Suprapubic skin (tissue), 4 donors: ENCODE results near the gene BIVM. TPM values are rescaled to one million over a fixed set of nuclear protein-coding genes. Genes with fewer than 3 reads are reported as not detected.

ENCODE experiments used
- DNase-seq, 2 donors: peaks; one replicate each; pipeline ENCODE4 v3.0.0-alpha.2; 2019; ENCODE audit warnings: low spot score in 2 of 2
- H3K27ac ChIP-seq: fragments of 200-600 bp; sonication (generic); one replicate; pipeline ENCODE4 v1.5.1; 2019
- H3K27me3 ChIP-seq: fragments of 200-600 bp; sonication (generic); one replicate; pipeline ENCODE4 v1.5.1; 2019
- H3K36me3 ChIP-seq: fragments of 200-600 bp; sonication (generic); one replicate; pipeline ENCODE4 v1.5.1; 2019
- H3K4me1 ChIP-seq: fragments of 200-600 bp; sonication (generic); one replicate; pipeline ENCODE4 v1.5.1; 2019
- H3K4me3 ChIP-seq: fragments of 200-600 bp; sonication (generic); one replicate; pipeline ENCODE4 v1.5.1; 2019; ENCODE audit warnings: mild to moderate bottlenecking
- H3K9me3 ChIP-seq: fragments of 200-600 bp; sonication (generic); one replicate; pipeline ENCODE4 v1.5.1; 2019
- EP300 ChIP-seq: sonication (generic); formaldehyde crosslinking; IDR thresholded peaks from one replicate; pipeline ENCODE4 v1.6.1; 2017; ENCODE audit warnings: antibody characterized with exemption
- POLR2A ChIP-seq, 2 donors: fragments of 450-650 bp; IDR thresholded peaks; one replicate each; pipeline ENCODE4 v1.6.1; 2017; ENCODE audit warnings: antibody characterized with exemption in 2 of 2, mild to moderate bottlenecking in 2 of 2, moderate library complexity in 2 of 2
- POLR2AphosphoS5 ChIP-seq, 3 donors: sonication (generic); formaldehyde crosslinking; IDR thresholded peaks; one replicate each; pipeline ENCODE4 v1.6.1; 2017; ENCODE audit warnings: antibody characterized with exemption in 3 of 3
- WGBS: methylation state at CpG from one replicate; pipeline ENCODE4 v1.1.5; 2018; 5-methylcytosine and 5-hydroxymethylcytosine counted together
- total RNA-seq, 4 donors: library from RNA; depleted of rRNA; stranded (reverse); fragments of >200 nt; gene quantifications; one replicate each; pipeline ENCODE4 v1.1.0, GENCODE V29; 2016
- TF ChIP-seq, protein P1 (sequence below), 2 donors: fragments of 200-600 bp in 1 of 2; fragments of 450-650 bp in 1 of 2; sonication (generic) in 1 of 2; IDR thresholded peaks; one replicate each; pipeline ENCODE4 v1.5.1; 2016 to 2019; ENCODE audit warnings: antibody characterized with exemption in 2 of 2, mild to moderate bottlenecking in 1 of 2, moderate library complexity in 1 of 2

BIVM gene
- total RNA-seq, 4 donors from 2014 or later, result 3.3 to 21.1 (median 7.3) TPM

GRCh38 chr13:102881819-102882686, 83.1 kb downstream of the BIVM start:
- no peak for DNase-seq
- 53% methylated on average over 4 of the region's 4 CpGs for WGBS
- H3K4me1 ChIP-seq, result no peaks in the 10 kb centered on the region
- H3K36me3 ChIP-seq, result peaks cover 4% of the 10 kb centered on the region
- H3K27ac ChIP-seq, result no peak overlapping the region
- no peaks in the 10 kb centered on the region for H3K9me3 ChIP-seq
- TF ChIP-seq POLR2A (IDR thresholded peaks at IDR 0.05), result no peak
- TF ChIP-seq POLR2AphosphoS5 (IDR thresholded peaks at IDR 0.05), result no peak
- TF ChIP-seq, protein P1, sequence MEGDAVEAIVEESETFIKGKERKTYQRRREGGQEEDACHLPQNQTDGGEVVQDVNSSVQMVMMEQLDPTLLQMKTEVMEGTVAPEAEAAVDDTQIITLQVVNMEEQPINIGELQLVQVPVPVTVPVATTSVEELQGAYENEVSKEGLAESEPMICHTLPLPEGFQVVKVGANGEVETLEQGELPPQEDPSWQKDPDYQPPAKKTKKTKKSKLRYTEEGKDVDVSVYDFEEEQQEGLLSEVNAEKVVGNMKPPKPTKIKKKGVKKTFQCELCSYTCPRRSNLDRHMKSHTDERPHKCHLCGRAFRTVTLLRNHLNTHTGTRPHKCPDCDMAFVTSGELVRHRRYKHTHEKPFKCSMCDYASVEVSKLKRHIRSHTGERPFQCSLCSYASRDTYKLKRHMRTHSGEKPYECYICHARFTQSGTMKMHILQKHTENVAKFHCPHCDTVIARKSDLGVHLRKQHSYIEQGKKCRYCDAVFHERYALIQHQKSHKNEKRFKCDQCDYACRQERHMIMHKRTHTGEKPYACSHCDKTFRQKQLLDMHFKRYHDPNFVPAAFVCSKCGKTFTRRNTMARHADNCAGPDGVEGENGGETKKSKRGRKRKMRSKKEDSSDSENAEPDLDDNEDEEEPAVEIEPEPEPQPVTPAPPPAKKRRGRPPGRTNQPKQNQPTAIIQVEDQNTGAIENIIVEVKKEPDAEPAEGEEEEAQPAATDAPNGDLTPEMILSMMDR (IDR thresholded peaks at IDR 0.05), result no peak
- no peak for TF ChIP-seq EP300
- no peak overlapping the region for H3K4me3 ChIP-seq
- H3K27me3 ChIP-seq, result no peaks in the 10 kb centered on the region

Other genes starting within 250 kb of the BIVM start
- 10 to 100 TPM; 26.2 to 61.0 (median 30.5) TPM for gene TPP2, start 202.1 kb upstream of the BIVM start, total RNA-seq
- gene METTL21C, start 104.1 kb upstream of the BIVM start, total RNA-seq, result not detected
- gene TEX30, start 25.3 kb upstream of the BIVM start, total RNA-seq, result 10 to 100 TPM in 1 of 4 donors, 1 to 10 TPM in 3; 4.4 to 11.5 (median 6.8) TPM
- gene POGLUT2, start 143 bp upstream of the BIVM start, total RNA-seq, result 1 to 10 TPM; 2.5 to 2.8 (median 2.7) TPM
- 100 to 1,000 TPM in 1 of 4 donors, 10 to 100 TPM in 3; 31.6 to 144 (median 52.2) TPM for gene ERCC5, start 46.9 kb downstream of the BIVM start, total RNA-seq